Nephron (organoid): ENCODE measurements around the gene BCAS1.

Source experiments
- H3K27ac Mint-ChIP-seq, 3 experiments: 2 replicates each; pipeline ENCODE4 v1.8.0; 2020; ENCODE audit warnings: mixed read lengths in 3 of 3, mild to moderate bottlenecking in 2 of 3, moderate library complexity in 1 of 3
- H3K27me3 Mint-ChIP-seq: 2 replicates; pipeline ENCODE4 v1.8.0; 2021; ENCODE audit warnings: low read depth, mild to moderate bottlenecking, moderate library complexity, mixed read lengths
- H3K36me3 Mint-ChIP-seq: 2 replicates; pipeline ENCODE4 v1.8.0; 2020; ENCODE audit warnings: low read depth, mixed read lengths
- H3K4me1 Mint-ChIP-seq: 2 replicates; pipeline ENCODE4 v1.8.0; 2020; ENCODE audit warnings: mixed read lengths
- H3K4me3 Mint-ChIP-seq, 3 experiments: 2 replicates each; pipeline ENCODE4 v1.8.0; 2020; ENCODE audit warnings: mild to moderate bottlenecking in 3 of 3, mixed read lengths in 3 of 3, moderate library complexity in 2 of 3
- H3K9me3 Mint-ChIP-seq: 2 replicates; pipeline ENCODE4 v1.8.0; 2020; ENCODE audit warnings: mixed read lengths
- TF ChIP-seq, protein P1 (sequence below), 3 experiments: fragments of 200-600 bp; sonication (generic); IDR thresholded peaks; one replicate each; pipeline ENCODE4 v1.5.0; 2021; ENCODE audit warnings: antibody characterized with exemption in 3 of 3; ENCODE audit not compliant: unreplicated experiment in 3 of 3

The BCAS1 gene

DNA sequence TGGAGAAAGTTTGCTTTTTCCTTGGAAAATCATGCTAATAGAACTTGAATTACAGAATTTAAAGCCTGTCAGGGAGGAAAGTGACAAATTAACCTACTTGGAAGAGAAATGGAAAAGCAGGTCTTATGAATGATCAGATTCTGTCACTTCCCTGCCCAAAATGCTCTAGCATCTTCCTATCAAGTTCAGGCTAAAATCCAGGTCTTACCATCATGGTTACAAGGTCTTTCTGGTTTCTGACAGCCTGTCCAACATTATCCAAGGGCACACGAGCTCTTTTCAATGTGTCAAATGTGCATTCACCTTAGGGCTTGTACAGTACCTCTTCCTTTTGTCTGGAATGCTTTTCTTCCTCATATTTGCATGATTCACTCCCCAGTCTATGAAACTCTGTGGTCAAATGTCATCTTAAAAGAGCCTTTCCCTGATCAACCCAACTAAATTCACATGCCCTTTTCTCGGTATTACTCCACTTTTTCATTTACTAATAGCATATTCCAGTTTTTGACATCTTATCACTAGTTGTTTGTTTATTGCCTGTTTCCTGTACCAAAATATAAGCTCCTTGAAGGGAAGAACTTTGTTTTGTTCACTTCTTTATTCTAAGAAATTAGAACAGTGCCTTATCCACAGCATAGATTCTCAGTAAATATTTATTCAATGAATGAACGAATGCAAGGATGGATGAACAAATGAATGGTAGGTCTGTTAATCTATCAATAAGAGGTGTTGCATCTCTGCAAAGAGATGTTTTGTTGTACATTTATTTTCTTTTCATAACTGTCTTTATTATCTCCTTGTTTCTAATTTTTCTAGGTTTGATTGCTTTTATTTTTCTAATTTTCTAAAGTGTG lies 139.5 kb downstream of the BCAS1 start:
- Mint-ChIP-seq H3K27ac (no peak overlapping the region), H3K9me3 (no peaks in the 10 kb centered on the region), H3K36me3 (no peaks in the 10 kb centered on the region), H3K4me1 (peaks cover 28% of the 10 kb centered on the region), H3K4me3 (no peak overlapping the region), H3K27me3 (no peaks in the 10 kb centered on the region)
- TF ChIP-seq, protein P1, sequence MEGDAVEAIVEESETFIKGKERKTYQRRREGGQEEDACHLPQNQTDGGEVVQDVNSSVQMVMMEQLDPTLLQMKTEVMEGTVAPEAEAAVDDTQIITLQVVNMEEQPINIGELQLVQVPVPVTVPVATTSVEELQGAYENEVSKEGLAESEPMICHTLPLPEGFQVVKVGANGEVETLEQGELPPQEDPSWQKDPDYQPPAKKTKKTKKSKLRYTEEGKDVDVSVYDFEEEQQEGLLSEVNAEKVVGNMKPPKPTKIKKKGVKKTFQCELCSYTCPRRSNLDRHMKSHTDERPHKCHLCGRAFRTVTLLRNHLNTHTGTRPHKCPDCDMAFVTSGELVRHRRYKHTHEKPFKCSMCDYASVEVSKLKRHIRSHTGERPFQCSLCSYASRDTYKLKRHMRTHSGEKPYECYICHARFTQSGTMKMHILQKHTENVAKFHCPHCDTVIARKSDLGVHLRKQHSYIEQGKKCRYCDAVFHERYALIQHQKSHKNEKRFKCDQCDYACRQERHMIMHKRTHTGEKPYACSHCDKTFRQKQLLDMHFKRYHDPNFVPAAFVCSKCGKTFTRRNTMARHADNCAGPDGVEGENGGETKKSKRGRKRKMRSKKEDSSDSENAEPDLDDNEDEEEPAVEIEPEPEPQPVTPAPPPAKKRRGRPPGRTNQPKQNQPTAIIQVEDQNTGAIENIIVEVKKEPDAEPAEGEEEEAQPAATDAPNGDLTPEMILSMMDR (IDR thresholded peaks at IDR 0.05; ENCODE audit: unreplicated experiment in 3 of 3): no peak

DNA sequence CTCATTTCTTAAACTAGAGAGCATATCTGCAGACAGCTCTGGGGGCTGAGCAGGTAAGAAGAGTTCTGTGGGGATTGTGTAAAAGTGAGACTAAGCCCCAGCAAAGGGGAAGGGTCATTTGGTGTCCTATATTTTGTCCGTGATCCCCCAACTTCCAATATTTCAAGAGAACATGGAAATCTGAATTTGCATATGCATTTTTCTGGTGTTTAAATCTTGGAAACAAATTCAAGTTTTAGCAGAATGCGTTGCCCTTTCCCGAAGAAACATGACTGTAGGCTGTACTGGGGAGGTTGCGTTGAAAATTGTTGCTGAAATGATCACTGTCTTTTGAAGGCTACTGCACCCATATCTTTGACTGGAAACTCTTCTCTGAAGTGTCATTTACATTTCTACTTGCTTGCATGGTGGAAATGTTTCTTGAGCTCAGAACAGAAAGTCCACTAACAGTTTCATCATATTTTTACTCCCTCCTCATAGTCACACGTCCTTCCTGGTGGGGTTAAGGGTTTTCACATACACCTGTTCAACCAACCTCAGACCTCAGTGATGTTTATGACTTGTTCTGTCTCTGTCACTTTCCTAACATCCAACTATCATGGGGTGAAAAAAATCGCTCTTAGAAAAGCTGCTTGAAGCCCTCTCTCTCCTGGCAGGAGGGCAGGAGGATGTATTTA lies 140.3 kb downstream of the BCAS1 start:
- Mint-ChIP-seq H3K36me3 (no peaks in the 10 kb centered on the region), H3K4me3 (no peak overlapping the region), H3K27ac (no peak overlapping the region), H3K27me3 (no peaks in the 10 kb centered on the region), H3K9me3 (no peaks in the 10 kb centered on the region), H3K4me1 (peaks cover 20% of the 10 kb centered on the region)
- TF ChIP-seq, protein P1 (IDR thresholded peaks at IDR 0.05; ENCODE audit: unreplicated experiment in 3 of 3): no peak

DNA sequence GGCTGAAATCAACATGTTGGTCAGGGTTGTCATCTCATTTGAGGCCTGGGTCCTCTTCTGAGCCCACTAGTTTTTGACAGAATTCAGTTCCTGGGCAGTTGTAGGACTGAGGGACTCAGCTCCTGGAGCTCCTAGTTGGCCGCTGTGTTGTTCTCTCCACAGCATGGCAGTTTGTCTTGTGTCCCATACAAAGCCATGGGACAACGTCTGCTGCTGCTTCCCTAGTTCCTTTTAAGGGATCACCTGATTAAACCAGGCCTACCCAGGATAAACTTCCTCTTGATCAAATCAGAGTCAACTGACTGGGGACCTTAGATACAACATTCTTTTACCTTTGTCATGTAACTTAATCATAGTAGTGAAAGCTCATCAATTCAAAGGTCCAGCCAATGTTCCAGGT lies 141.0 kb downstream of the BCAS1 start:
- no peak overlapping the region for H3K4me3 Mint-ChIP-seq
- no peaks in the 10 kb centered on the region for H3K9me3 Mint-ChIP-seq
- H3K27me3 Mint-ChIP-seq: no peaks in the 10 kb centered on the region
- TF ChIP-seq, protein P1 (IDR thresholded peaks at IDR 0.05; ENCODE audit: unreplicated experiment in 3 of 3): no peak
- peaks cover 13% of the 10 kb centered on the region for H3K4me1 Mint-ChIP-seq
- H3K36me3 Mint-ChIP-seq: no peaks in the 10 kb centered on the region
- H3K27ac Mint-ChIP-seq: no peak overlapping the region

DNA sequence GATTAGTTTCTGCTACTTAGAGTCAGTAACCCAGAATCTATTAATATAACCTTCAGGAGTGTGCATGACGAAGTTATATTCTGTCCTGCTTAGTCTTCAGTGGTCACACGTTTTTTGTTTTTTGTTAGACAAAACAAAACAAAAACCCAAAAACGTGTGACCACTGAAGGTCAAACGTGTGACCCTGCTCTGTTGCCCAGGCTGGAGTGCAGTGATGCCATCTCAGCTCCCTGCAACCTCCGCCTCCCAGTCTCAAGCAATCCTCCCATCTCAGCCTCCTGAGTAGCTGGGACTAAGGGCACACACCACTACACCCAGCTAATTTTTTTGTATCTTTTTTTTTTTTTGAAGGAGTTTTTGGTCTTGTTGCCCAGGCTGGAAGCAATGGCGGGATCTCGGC lies 142.4 kb downstream of the BCAS1 start:
- Mint-ChIP-seq H3K9me3 (no peaks in the 10 kb centered on the region), H3K27me3 (no peaks in the 10 kb centered on the region), H3K36me3 (no peaks in the 10 kb centered on the region), H3K4me1 (peaks cover 8% of the 10 kb centered on the region), H3K27ac (no peak overlapping the region), H3K4me3 (no peak overlapping the region)
- TF ChIP-seq, protein P1 (IDR thresholded peaks at IDR 0.05; ENCODE audit: unreplicated experiment in 3 of 3): no peak

DNA sequence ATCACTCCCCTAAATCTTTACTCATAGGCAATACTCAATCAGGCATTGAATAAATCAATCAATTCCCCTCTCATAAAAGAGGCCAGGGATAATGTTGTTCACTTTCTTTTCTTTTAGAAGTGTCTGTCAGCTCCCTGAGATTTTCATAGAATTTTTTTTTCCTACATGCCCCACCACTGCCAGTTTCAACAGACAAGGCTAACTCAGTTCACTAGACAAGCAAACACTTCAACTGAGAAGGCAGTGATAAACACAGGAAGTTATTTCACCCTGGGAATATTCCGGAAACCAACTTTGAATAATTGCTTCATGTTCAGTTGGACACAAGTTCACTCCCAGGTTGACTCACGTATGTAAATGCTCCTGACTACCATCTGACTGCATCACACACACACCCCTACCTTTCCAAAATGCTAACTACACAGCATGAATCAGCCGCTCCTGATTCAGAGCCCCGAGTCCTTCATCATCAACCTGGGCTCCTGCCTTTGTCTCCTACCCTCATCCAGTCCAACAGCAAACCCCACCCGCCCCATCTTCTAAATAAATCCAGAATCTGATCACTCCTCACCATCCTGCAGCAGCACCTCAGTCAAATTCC lies 143.9 kb downstream of the BCAS1 start:
- Mint-ChIP-seq H3K4me3 (no peak overlapping the region), H3K9me3 (no peaks in the 10 kb centered on the region), H3K27me3 (no peaks in the 10 kb centered on the region), H3K4me1 (peaks cover 11% of the 10 kb centered on the region), H3K27ac (peak overlapping the region; percentile 5 to 59 (median 16)), H3K36me3 (no peaks in the 10 kb centered on the region)
- TF ChIP-seq, protein P1 (IDR thresholded peaks at IDR 0.05; ENCODE audit: unreplicated experiment in 3 of 3): no peak
